HepG2 (cell line): ENCODE results near the gene NDE1. TPM values are rescaled to one million over a fixed set of nuclear protein-coding genes. Genes with fewer than 3 reads are reported as not detected.
A peak's percentile ranks its signal among the peaks of the same experiment; 100 is the strongest.

Experiments
- BCL6 ChIP-seq: IDR thresholded peaks from 2 replicates; pipeline ENCODE4 v1.6.1; 2016; ENCODE audit warnings: missing genetic modification reagents, missing compliant biosample characterization
- CBFB ChIP-seq: sonication (generic); formaldehyde crosslinking; IDR thresholded peaks from 2 replicates; pipeline ENCODE4 v1.4.0; 2020; ENCODE audit warnings: missing genetic modification reagents
- EHMT2 ChIP-seq: fragments of 200-600 bp; sonication (generic); IDR thresholded peaks from 2 replicates; pipeline ENCODE4 v1.7.0; 2017; ENCODE audit warnings: antibody characterized with exemption, low read depth, low read length, borderline replicate concordance
- ELF3 ChIP-seq: IDR thresholded peaks from 2 replicates; pipeline ENCODE4 v1.6.1; 2016; ENCODE audit warnings: missing genetic modification reagents, missing compliant biosample characterization
- ETV6 ChIP-seq: sonication (generic); formaldehyde crosslinking; conservative IDR thresholded peaks from 2 replicates; pipeline ENCODE4 v1.4.0; 2020; ENCODE audit warnings: missing genetic modification reagents
- KMT2A ChIP-seq: sonication (generic); formaldehyde crosslinking; IDR thresholded peaks from 2 replicates; pipeline ENCODE4 v1.4.0; 2020; ENCODE audit warnings: missing genetic modification reagents
- LCORL ChIP-seq, 2 experiments: fragments of 450-650 bp in 1 of 2; sonication (generic) in 1 of 2; formaldehyde crosslinking in 1 of 2; IDR thresholded peaks; 2 replicates each; pipeline versions ENCODE4 v1.5.0 to v1.6.1; 2017 to 2020; ENCODE audit warnings: antibody characterized with exemption in 1 of 2, missing genetic modification reagents in 1 of 2
- PHF8 ChIP-seq: sonication (generic); formaldehyde crosslinking; IDR thresholded peaks from 2 replicates; pipeline ENCODE4 v1.5.0; 2020; ENCODE audit warnings: missing genetic modification reagents
- PPARG ChIP-seq: conservative IDR thresholded peaks from 2 replicates; pipeline ENCODE4 v1.6.1; 2016; ENCODE audit warnings: missing biosample characterization, missing genetic modification reagents
- SIN3B ChIP-seq: fragments of 150-350 bp; IDR thresholded peaks from 2 replicates; pipeline ENCODE4 v1.6.1; 2014; ENCODE audit warnings: low read length
- TAF15 ChIP-seq: fragments of 200-400 bp; formaldehyde crosslinking; IDR thresholded peaks from one replicate; pipeline ENCODE4 v1.6.1; 2018; ENCODE audit warnings: mild to moderate bottlenecking, low read depth, low read length; ENCODE audit not compliant: poor library complexity, severe bottlenecking
- ZNF138 ChIP-seq: sonication (generic); formaldehyde crosslinking; IDR thresholded peaks from 2 replicates; pipeline ENCODE4 v1.5.0; 2020; ENCODE audit warnings: mild to moderate bottlenecking, low read depth, missing genetic modification reagents
- polyA plus RNA-seq, 8 experiments: library from polyadenylated mRNA; depleted of rRNA in 3 of 8; stranded (reverse) in 7 of 8; unstranded in 1 of 8; fragments of >200 nt; fragmentation: Illumina TruSeq in 4 of 8; extraction: Trizol in 4 of 8; gene quantifications; 2 replicates each; pipeline versions ENCODE4 v1.2.1 to v1.2.3, GENCODE V29; 2011 to 2016; ENCODE audit warnings: low read depth in 4 of 8, missing spikeins in 1 of 8, mixed read lengths in 1 of 8; ENCODE audit not compliant: insufficient read depth in 1 of 8
- total RNA-seq, 5 experiments: library from RNA; depleted of rRNA; stranded (reverse); fragments of >200 nt; fragmentation: Illumina TruSeq; extraction: Trizol; gene quantifications; 2 replicates each; pipeline ENCODE4 v1.2.3, GENCODE V29; 2016; ENCODE audit warnings: low read depth in 1 of 5
- TF ChIP-seq, protein P1 (sequence below): sonication (generic); formaldehyde crosslinking; IDR thresholded peaks from 2 replicates; pipeline ENCODE4 v1.4.0; 2020; ENCODE audit warnings: mild to moderate bottlenecking, low read depth, missing genetic modification reagents
- TF ChIP-seq, protein P2 (sequence below): IDR thresholded peaks from 2 replicates; pipeline ENCODE4 v1.6.1; 2016; ENCODE audit warnings: low read depth, missing genetic modification reagents, missing compliant biosample characterization
- TF ChIP-seq, protein P3 (sequence below): sonication (generic); formaldehyde crosslinking; IDR thresholded peaks from 2 replicates; pipeline ENCODE4 v1.4.0; 2020; ENCODE audit warnings: low read depth, missing genetic modification reagents
- TF ChIP-seq, protein P4 (sequence below): IDR thresholded peaks from 2 replicates; pipeline ENCODE4 v1.6.1; 2016; ENCODE audit warnings: low read depth, control low read depth

The NDE1 gene
- total and polyA plus RNA-seq, 2 of the 13 experiments (the other 11 are each of a cell fraction or from before 2014, with no cell fraction given), result 40.9 to 72.5 TPM

DNA sequence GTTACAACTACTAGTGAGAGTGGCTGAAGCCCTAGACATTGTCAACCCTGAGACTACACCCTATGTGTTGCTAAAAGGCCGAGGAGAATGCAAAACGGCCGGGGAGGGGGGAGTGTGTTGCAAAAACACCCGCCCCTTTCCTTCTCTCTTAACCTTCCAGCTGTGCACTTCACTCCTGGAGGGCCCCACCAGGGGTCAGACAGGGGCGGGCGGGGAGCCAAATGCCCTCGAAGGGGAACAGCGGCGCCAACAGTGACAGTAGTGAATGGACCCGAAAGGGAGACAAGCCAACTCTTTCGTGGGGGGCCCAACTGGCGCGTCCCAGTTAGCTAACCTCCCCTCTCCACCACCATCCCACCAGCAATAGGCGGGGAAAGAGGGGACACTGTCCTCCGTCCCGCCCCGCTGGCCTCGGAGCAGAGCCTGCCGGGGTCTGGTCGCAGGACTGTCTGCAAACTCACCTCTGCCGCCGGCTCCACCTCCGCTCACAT, 7.4 kb upstream of the NDE1 start (continued):
- TF ChIP-seq ETV6 (peak; percentile 62; the same call in 1 of the 2 replicates), SIN3B (no peak; the same call in 1 of the 2 replicates), PPARG (CRISPR knock-in tag) (peak; percentile 74), PHF8 (CRISPR knock-in tag) (peak; percentile 86), CBFB (CRISPR knock-in tag) (no peak; the same call in 1 of the 2 replicates), ELF3 (CRISPR knock-in tag) (0 out of 2 replicates have a peak, but pooled peaks have one; percentile 42), BCL6 (CRISPR knock-in tag) (peak; percentile 72), KMT2A (CRISPR knock-in tag) (peak; percentile 29), TAF15 (peak; percentile 31), ZNF138 (CRISPR knock-in tag) (0 out of 2 replicates have a peak, but pooled peaks have one; percentile 61), LCORL (IDR thresholded peaks at IDR 0.05) (0 out of 2 replicates have a peak, but pooled peaks have one; percentile 33), LCORL (CRISPR knock-in tag; IDR thresholded peaks at IDR 0.05) (peak; percentile 84), EHMT2 (peak; percentile 80; the same call in 1 of the 2 replicates)
- TF ChIP-seq, protein P1, sequence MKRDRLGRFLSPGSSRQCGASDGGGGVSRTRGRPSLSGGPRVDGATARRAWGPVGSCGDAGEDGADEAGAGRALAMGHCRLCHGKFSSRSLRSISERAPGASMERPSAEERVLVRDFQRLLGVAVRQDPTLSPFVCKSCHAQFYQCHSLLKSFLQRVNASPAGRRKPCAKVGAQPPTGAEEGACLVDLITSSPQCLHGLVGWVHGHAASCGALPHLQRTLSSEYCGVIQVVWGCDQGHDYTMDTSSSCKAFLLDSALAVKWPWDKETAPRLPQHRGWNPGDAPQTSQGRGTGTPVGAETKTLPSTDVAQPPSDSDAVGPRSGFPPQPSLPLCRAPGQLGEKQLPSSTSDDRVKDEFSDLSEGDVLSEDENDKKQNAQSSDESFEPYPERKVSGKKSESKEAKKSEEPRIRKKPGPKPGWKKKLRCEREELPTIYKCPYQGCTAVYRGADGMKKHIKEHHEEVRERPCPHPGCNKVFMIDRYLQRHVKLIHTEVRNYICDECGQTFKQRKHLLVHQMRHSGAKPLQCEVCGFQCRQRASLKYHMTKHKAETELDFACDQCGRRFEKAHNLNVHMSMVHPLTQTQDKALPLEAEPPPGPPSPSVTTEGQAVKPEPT (CRISPR knock-in tag), result peak; percentile 18; the same call in 1 of the 2 replicates
- TF ChIP-seq, protein P2, sequence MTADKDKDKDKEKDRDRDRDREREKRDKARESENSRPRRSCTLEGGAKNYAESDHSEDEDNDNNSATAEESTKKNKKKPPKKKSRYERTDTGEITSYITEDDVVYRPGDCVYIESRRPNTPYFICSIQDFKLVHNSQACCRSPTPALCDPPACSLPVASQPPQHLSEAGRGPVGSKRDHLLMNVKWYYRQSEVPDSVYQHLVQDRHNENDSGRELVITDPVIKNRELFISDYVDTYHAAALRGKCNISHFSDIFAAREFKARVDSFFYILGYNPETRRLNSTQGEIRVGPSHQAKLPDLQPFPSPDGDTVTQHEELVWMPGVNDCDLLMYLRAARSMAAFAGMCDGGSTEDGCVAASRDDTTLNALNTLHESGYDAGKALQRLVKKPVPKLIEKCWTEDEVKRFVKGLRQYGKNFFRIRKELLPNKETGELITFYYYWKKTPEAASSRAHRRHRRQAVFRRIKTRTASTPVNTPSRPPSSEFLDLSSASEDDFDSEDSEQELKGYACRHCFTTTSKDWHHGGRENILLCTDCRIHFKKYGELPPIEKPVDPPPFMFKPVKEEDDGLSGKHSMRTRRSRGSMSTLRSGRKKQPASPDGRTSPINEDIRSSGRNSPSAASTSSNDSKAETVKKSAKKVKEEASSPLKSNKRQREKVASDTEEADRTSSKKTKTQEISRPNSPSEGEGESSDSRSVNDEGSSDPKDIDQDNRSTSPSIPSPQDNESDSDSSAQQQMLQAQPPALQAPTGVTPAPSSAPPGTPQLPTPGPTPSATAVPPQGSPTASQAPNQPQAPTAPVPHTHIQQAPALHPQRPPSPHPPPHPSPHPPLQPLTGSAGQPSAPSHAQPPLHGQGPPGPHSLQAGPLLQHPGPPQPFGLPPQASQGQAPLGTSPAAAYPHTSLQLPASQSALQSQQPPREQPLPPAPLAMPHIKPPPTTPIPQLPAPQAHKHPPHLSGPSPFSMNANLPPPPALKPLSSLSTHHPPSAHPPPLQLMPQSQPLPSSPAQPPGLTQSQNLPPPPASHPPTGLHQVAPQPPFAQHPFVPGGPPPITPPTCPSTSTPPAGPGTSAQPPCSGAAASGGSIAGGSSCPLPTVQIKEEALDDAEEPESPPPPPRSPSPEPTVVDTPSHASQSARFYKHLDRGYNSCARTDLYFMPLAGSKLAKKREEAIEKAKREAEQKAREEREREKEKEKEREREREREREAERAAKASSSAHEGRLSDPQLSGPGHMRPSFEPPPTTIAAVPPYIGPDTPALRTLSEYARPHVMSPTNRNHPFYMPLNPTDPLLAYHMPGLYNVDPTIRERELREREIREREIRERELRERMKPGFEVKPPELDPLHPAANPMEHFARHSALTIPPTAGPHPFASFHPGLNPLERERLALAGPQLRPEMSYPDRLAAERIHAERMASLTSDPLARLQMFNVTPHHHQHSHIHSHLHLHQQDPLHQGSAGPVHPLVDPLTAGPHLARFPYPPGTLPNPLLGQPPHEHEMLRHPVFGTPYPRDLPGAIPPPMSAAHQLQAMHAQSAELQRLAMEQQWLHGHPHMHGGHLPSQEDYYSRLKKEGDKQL, result peak; percentile 46; the same call in 1 of the 2 replicates
- TF ChIP-seq, protein P3, sequence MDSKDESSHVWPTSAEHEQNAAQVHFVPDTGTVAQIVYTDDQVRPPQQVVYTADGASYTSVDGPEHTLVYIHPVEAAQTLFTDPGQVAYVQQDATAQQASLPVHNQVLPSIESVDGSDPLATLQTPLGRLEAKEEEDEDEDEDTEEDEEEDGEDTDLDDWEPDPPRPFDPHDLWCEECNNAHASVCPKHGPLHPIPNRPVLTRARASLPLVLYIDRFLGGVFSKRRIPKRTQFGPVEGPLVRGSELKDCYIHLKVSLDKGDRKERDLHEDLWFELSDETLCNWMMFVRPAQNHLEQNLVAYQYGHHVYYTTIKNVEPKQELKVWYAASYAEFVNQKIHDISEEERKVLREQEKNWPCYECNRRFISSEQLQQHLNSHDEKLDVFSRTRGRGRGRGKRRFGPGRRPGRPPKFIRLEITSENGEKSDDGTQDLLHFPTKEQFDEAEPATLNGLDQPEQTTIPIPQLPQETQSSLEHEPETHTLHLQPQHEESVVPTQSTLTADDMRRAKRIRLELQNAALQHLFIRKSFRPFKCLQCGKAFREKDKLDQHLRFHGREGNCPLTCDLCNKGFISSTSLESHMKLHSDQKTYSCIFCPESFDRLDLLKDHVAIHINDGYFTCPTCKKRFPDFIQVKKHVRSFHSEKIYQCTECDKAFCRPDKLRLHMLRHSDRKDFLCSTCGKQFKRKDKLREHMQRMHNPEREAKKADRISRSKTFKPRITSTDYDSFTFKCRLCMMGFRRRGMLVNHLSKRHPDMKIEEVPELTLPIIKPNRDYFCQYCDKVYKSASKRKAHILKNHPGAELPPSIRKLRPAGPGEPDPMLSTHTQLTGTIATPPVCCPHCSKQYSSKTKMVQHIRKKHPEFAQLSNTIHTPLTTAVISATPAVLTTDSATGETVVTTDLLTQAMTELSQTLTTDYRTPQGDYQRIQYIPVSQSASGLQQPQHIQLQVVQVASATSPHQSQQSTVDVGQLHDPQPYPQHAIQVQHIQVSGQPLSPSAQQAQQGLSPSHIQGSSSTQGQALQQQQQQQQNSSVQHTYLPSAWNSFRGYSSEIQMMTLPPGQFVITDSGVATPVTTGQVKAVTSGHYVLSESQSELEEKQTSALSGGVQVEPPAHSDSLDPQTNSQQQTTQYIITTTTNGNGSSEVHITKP, result peak; percentile 97
- TF ChIP-seq, protein P4, sequence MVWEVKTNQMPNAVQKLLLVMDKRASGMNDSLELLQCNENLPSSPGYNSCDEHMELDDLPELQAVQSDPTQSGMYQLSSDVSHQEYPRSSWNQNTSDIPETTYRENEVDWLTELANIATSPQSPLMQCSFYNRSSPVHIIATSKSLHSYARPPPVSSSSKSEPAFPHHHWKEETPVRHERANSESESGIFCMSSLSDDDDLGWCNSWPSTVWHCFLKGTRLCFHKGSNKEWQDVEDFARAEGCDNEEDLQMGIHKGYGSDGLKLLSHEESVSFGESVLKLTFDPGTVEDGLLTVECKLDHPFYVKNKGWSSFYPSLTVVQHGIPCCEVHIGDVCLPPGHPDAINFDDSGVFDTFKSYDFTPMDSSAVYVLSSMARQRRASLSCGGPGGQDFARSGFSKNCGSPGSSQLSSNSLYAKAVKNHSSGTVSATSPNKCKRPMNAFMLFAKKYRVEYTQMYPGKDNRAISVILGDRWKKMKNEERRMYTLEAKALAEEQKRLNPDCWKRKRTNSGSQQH, result peak; percentile 31; the same call in 1 of the 2 replicates
